GM18951 (cell line): Measurements from ENCODE around the gene SLC15A3.
A peak's percentile ranks its signal among the peaks of the same experiment; 100 is the strongest.
"Not testable (repeated sequence)": the region's sequence is repeated elsewhere in the genome, so short reads cannot be mapped to it uniquely, and the experiment has no call there.

Source experiments
- POLR2A ChIP-seq: IDR thresholded peaks from 4 replicates; pipeline ENCODE4 v1.6.1; 2011; ENCODE audit warnings: mild to moderate bottlenecking; ENCODE audit not compliant: insufficient read length, insufficient read depth; ENCODE audit errors: extremely low read depth
- in situ Hi-C: fragments of 300-500 bp; cut with MboI; formaldehyde crosslinking; loops from one replicate; pipeline ENCODE4 v1.12.0; 2022; ENCODE audit warnings: low sequenced_read_pairs, mixed read lengths, inconsistent platforms; ENCODE audit not compliant: unreplicated experiment

The SLC15A3 gene

DNA sequence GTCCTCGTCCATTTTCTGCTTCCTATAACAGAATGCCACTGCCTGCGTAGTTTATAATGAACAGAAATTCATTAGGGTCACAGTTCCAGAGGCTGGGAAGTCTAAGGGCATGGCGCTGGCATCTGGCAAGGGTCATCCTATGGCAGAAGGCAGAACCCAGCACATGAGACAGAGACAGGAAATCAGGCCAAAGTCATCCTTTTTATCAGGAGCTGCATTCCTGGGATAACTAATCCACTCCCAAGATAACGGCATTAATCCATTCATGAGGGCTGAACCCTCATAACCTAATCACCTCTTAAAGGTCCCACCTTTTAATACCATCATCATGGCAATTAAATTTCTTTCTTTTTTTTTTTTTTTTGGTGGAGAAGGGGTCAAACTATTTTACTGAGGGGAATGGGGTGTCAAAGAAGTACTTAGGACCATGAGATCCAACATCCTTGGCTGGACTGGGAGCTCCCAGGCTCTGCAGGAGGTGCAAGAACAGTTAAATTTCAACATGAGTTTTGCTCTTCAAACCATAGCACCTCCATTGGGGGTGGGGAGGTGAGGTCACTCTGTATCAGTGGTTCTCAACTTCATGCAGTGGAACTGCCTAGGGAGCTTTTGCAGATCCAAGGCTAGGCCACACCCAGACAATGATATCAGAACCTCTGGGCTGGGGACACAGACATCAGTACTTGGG, 33.6 kb downstream of the SLC15A3 start:
- in situ Hi-C loops = no loop called here
- no peak for TF ChIP-seq POLR2A

DNA sequence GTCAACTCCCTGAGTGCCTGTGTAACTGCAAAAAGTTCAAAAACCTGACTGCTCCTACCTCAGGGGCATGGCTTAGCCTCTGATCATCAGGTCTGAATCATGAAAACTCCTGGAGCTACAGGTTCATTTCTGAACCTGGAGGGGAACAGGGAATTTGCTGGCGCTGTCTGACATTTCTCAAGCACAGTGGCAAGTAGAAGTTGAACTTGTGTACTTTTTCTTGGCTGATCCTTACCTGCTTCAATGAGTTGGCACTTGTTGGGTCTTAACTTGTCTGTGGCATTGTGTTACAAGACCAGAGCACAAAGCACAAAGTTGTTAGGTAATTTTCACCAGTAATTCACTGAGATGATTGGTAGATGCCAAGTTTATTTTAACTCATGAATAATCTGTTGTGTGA, 34.7 kb downstream of the SLC15A3 start:
- in situ Hi-C loops = no loop called here
- TF ChIP-seq POLR2A = no peak

DNA sequence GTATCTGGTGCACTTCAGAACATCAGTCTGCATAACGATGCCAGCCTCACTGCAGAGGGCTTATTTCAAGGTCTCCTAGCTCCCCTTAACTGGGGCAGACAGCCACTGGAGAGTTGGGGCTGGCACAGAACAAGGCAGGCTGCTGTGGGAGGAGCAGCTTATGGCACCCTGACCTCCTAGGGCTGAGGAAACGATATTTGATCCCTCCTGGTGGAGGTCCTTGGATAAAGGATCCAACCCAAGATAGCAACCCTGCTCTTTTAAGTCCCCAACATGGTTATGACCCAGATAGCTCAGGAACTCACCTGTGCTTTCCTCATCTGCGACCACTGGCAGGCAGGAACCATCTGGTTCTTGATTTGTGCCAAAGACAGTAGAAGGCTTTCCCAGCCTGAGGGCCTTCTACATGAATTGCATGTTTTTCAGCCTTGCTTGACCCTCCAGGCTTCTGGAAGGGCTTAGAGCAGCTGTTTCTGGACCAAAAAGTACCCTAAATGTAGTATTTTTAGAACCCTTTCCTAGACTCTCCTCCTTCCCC, 35.2 kb downstream of the SLC15A3 start:
- TF ChIP-seq POLR2A = no peak
- in situ Hi-C loops = no loop called here

DNA sequence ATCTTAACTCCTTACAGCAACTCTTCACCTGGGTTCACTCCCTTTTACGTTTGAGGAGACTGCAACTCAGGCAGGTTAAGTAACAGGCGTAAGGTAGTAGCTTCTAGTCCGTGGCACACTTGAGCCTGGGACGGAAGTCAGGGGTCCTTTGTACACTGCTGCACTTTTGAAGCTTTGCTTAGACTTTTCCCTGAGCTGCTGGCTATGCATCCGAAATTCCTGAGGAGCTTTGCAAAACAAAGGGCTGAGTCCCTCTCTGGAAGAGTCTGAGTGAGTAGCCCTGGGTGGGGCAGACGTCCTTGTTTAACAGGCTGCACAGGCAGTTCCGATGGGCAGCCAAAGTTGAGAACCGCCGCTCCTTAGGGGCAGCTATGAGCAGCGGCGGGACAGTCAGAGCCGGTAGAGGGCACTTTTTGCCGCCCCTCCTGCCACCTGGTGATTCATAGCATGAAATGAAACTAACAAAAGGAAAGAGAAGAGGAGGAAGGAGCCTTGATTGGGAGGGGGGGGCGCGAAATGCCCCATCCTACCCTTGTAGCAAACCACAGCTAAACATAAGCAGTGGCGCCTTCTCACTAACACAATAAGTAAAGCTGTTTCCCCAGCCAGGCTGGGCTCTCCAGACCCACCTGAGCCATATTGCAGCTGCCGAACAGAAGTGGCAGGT, 36.6 kb downstream of the SLC15A3 start:
- peak; percentile 28 for TF ChIP-seq POLR2A
- in situ Hi-C loops = no loop called here

DNA sequence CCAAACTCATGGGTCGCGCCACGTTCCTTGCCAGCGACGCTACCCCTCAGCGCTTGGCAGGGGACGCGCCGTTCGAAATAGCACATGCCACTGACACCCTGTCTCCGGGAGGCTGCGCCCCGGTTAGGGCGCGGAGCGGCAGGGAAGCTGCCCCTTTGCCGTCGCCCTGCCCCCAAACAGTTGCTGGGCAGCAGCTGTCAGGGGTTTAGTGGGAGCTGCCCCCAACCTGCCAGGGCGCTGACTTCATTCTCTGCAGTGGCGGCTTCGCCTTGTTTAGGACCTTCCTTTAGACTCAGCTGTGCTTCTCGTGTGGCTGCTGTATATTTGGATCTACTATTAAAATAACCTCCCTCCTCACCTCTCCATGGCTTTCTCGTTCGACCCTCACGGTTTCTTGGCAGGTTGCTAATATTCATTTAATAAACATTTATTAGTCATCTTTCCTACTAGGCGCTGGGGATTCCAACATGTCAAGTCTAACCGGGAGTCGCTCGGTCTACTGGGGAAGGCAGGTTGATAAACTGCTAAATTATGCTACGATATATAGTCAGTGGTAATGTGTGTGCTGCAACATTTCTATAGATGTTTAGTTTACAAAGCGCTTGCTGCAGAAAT, 37.2 kb downstream of the SLC15A3 start:
- in situ Hi-C loops = no loop called here
- TF ChIP-seq POLR2A = peak; percentile 39

DNA sequence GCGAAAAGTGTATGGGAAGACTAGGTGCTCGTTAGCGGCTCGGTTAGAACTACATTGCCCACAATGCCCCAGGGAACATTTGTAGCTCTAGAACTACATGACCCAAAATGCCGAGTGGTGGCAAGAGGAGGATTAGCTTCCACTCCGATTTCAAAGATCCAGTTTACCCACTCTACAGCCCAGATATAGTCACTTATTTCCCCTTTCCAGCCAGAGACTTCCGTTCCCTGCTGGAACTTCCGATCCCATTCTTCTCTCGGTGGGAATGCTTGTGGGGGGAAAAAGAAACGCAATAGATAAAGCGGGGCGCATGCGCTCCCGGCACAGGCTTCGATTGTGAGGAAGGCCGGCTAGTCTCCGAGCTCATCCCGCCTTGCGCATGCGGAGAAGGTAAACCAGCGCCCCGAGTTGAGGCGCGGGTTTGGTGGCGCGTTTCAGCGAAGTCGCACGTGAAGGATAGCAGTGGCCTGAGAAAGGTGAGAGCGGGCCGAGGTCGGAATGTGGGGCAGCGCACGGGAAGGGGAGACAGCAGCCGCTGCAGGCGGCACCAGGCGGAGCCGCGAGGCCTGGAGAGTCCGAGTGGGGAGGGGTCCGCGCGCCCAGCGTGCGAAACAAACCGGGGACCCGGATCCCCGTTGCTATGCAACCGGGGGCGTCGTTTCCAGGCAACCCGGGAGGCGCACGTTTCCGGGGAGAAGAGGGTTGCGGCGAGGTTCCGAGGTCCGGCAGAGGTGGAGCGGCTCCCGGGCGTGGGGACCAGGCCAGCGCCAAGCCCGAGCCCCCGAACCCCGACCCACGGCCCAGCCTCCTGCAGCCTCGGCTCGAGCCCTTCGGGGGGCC, 38.0 kb downstream of the SLC15A3 start, which contains the start of gene TMEM109:
TSS of gene TMEM109 (plus strand) at position 366 of the 840 bp plus-strand sequence. CDS start 5,536 bp downstream, outside the sequence.
- TF ChIP-seq POLR2A = peak; percentile 49
- in situ Hi-C loops = no loop called here

DNA sequence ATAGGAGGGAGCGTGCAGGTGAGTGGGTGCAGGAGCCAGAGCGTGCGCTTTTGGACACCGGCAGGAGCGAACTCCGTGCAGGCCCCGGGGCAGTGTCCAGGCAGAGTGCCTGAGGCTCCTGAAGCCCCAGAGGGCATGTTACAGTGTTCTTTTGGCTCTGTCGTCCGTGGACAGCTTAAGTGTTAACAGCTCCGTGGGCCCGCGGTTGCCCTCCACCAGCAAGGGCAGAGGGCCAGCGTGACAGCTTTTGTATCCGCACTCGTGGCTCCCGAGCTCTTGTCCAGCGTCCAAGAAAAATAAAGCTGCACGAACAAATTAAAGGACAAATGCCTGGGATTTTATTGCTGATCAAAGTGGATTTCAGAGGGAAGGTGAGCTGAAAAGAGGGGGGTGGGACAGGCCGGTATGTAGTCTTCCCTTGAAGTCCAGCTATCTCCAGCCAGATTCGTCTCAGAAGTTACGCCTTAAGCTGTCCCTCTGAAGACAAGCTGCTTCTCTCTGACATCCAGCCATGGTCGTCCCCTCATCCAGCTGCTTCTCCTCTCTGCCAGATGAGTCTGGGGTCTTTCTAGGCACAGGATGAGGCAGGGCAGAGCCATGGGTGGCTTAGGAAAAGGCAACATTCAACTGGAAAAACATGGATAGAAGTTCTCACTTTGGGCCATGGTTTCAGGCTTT, 39.0 kb downstream of the SLC15A3 start:
- in situ Hi-C loops = no loop called here
- no peak for TF ChIP-seq POLR2A

DNA sequence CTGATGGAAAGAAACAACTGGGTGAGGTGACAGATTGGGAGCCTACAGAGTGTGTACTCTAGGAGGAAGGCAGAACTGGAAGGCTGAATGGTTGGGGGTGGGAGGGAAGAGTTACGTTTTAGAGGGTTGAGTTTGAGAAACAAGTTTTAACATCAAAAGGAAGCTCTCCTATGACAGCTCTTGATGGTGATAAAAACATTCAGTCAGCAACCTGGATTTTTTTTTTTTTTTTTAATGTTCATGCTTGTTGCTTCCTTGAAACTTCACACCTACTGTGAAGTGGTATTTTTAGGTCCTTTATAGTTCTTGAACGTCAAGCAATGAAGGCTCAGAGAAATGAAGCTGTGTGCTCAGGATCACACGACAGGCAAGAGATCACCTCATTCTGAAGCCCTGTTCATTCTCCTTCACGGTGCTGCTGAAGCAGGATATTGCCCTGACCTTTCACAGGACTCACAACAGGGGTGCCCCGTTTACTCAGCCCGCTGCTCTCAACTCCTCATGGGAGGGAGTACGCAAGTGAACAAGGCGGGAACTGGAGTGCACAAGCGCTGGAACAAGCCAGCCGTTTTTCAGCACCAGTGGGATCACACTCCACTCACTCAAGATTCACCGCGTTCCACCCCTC, 39.6 kb downstream of the SLC15A3 start:
- no peak for TF ChIP-seq POLR2A
- in situ Hi-C loops = no loop called here

DNA sequence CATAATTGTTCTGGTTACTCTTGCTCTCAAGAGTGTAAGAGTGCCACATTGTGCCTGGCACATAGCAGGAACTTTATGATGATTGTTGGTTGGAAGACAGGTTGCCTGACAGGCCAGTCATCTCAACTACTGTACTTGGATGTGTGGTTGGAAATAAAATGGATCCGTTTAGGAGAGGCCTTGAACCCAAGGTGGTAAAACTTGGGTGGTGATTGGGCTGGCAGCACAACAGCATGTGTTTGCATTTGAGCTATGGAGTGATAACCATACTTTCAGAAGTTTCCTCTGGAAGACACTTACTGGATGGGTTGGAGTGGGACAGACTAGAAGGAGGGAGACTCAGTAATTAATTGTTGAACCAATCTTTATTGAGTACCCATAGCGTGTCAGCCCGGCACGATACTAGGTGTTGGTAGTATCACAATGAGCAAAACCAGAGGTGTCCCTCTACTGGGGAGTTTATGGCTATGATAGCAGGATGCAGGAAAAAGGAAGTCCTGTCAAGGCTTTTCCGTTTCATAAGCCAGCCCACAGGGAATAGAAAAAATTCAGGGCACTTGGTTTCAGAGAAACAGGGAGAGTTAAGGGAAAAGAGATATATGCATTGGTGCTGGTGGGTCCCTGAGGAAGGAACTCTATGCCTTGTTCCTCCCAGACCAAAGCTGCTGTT, 41.1 kb downstream of the SLC15A3 start:
- in situ Hi-C loops = no loop called here
- no peak for TF ChIP-seq POLR2A

DNA sequence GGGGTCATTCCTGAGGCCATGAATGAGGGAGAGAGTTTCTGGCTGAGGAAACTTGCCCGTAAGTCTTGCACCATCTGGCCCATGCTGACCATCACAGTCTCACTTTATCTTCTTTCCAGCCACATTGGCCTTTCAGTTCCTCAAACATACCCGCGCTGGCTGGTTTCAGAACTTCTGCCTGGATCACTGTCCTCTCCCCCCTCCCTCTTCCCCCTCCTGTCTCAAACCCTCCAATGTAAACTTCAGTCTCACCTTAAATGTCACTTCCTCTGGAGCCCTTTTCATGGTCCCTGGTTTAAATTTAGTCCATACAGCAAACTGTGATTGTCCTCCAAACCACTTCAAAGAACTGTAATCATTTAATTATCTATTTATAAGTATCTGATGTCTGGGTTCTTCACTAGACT, 41.7 kb downstream of the SLC15A3 start:
- no peak for TF ChIP-seq POLR2A
- in situ Hi-C loops = no loop called here

DNA sequence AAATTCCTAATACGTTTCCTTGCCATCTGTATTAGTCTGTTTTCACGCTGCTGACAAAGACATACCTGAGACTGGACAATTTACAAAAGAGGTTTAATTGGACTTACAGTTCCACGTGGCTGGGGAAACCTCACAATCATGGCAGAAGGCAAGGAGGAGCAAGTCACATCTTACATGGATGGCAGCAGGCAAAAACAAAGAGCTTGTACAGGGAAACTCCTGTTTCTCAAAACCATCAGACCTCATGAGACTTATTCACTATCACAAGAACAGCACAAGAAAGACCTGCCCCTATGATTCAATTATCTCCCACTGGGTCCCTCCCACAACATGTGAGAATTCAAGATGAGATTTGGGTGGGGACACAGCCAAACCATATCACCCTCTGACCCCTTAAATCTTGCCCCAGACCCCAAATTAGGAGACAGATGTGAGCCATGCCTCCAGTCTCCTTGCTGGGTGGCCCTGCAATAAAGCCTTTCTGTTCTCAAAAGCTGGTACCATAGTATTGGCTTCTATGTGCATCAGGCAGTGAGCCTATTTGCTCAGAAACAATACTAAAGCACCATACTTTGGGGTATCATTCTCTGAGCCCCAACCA, 42.2 kb downstream of the SLC15A3 start:
- in situ Hi-C loops = not testable (repeated sequence)
